OCI-LY3 (cell line): ENCODE results near the gene ATP5ME.

Experiments
- CTCF ChIP-seq: fragments of 200-600, 300-600 bp; sonication (generic); IDR thresholded peaks from 2 replicates; pipeline ENCODE4 v1.5.1; 2014; ENCODE audit warnings: antibody characterized with exemption, low read length, low read depth
- EZH2phosphoT487 ChIP-seq: fragments of 200-600 bp; shearing (Covaris generic); IDR thresholded peaks from 2 replicates; pipeline ENCODE4 v1.6.1; 2018; ENCODE audit warnings: antibody characterized with exemption, mixed run types, low read depth

GRCh38 chr4:661231-661630 is 12.8 kb downstream of the ATP5ME start:
- TF ChIP-seq CTCF (no peak), EZH2phosphoT487 (no peak)
